Caki2 (cell line): ENCODE results near the gene SYTL3. TPM values are rescaled to one million over a fixed set of nuclear protein-coding genes. Genes with fewer than 3 reads are reported as not detected.

ENCODE experiments used
- DNase-seq: peaks from one replicate; pipeline ENCODE4 v3.0.0-alpha.2; 2015; ENCODE audit warnings: low read depth
- in situ Hi-C: cut with HindIII; loops from 2 replicates; pipeline ENCODE4 v1.10.0; 2016; ENCODE audit warnings: low sequenced_read_pairs, low pct_unique_long_range_greater_than_20kb, mixed read lengths
- total RNA-seq: library from RNA; depleted of rRNA; stranded (reverse); fragments of >200 nt; shearing (Covaris generic); gene quantifications from 2 replicates; pipeline ENCODE4 v1.2.3, GENCODE V29; 2014; ENCODE audit warnings: low replicate concordance

The SYTL3 gene
- total RNA-seq, 1 experiment from 2014 or later = 24.3 TPM

DNA sequence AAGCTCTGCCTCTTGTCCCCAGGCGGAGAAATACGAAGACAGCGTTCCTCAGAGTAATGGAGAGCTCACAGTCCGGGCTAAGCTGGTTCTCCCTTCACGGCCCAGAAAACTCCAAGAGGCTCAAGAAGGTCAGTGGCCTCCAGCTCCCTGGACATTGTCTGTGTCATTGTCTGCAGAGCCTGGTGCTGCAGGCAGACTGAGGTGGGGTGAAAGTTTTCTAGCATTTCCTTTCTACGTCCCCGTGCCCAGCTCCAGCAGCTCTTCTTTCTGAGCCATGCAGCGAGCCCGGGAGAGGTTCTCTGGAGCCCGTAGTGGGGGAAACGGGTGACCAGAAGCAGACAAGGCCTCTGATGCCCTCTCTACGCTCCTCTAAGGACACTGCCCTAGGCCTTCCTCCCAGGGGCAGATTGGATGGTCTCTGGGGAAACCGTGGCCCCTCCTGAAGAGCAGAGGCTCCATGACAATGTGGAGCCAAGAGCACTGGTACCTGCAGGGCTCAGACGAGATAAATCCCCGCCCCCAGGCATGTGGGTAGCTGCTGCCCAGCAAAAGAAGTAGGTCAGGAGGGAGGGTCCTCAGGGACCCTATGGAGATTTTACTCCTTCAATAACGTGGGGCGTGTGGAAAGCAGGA, 110.9 kb downstream of the SYTL3 start:
- in situ Hi-C loops = no loop called here
- DNase-seq = no peak

GRCh38 chr6:158761746-158762145, 111.9 kb downstream of the SYTL3 start:
- in situ Hi-C loops = no loop called here
- no peak for DNase-seq

DNA sequence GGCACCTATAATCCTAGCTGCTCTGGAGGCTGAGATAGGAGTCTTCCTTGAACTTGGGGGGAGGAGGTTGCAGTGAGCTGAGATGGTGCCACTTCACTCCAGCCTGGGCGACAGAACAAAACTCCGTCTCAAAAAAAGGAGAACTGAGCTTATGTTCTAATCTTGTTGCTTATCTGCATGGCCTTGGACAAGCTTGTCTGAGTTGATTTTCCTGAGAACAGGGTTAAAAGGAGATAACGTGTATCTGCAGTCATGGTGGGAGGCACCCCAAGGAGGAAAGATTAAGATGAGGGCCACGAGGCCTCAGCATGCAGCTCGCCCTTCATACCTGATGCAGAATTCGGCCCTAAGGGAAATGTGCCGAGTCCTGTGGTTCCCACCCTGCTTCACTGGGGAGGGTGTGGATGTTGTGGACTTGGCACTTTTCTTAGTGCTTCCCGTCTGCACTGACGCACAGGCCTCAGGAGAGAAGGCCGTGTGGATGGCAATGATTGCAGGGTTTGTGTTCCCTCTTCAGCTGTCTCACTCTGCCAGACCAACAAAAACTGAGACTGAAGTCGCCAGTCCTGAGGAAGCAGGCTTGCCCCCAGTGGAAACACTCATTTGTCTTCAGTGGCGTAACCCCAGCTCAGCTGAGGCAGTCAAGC, 113.1 kb downstream of the SYTL3 start:
- no peak for DNase-seq
- in situ Hi-C loops = no loop called here

DNA sequence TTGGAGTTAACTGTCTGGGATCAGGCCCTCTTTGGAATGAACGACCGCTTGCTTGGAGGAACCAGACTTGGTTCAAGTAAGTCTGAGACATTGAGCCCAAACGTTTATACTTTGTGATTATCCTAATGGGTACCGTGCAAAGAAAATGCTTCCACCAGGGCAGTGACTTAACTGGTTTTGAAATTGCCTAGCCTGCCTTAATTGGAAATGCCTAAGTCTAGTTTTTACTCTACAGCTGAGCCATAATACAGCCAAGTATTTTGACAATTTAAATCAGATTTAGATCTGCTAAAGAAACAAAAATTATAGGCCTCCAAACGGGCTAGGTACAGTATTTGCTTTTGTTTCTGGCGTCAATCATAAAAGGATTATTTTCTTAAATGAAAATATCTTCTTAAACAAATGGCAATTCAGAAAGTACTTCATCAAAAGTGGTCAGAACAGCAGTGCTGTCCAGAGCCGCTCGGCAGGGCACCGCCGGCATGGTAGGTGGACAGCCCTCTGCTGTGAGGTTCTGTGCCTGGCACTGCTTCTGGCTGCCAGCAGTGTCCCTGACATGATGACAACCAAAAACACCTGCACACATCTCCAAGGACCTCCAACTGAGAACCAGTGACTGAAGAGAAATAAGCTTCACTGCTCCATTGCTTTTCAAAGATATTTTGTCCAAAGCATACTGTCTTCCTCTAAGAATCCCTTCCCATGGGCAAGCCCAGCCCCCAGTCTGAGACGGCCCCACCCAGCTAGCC, 113.8 kb downstream of the SYTL3 start:
- in situ Hi-C loops = no loop called here

GRCh38 chr6:158764183-158764849, 114.5 kb downstream of the SYTL3 start:
- no peak for DNase-seq
- in situ Hi-C loops = no loop called here

More for the DNA sequence above, 113.8 kb downstream of the SYTL3 start:
- DNase-seq = no peak

- in situ Hi-C loops = no loop called here
These were observed 115.1 kb downstream of the SYTL3 start for GRCh38 chr6:158764926-158765325.

GRCh38 chr6:158765499-158766068, 115.7 kb downstream of the SYTL3 start:
- in situ Hi-C loops = no loop called here

More at GRCh38 chr6:158764926-158765325, 115.1 kb downstream of the SYTL3 start:
- no peak for DNase-seq

DNA sequence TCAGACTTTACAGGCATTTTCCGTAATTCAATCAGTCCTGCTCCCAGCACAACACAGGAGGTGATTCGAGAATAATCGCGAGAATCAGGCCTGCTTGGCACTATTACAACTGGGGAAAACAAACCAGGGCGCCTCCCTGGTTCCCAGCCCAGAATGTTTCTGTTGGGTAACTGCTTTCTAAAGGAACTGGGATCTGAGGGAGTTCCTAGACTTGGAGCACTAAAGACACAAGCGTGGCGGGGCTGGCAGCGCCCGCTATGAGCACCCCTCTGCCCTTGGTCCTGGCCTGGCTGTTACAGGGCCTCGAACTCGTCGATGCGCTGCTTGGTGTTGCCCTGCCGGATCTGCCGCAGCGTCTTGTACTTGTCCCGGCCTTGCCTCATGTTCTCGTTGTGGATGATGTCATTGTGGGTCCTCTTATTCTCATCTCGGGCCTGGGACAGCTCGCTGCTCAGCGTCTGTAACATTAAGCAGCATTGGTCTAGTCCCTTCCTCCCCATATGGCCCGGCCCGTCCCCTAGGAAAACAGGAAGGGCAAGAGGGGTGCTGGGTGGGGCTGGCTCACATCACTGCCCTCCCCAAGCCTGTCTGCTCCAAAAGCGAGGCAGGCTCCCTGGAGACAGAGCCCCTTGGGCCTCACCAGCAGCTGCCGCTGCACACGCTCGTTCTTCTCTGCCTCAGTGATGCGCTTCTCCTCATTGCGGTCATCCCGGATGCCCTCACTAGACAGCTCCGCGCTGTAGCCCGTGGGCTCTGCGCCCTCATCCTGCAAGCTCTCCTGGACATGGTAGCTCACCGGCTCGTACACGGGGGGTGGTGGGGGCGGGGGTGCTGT, 117.0 kb downstream of the SYTL3 start:
- in situ Hi-C loops = no loop called here
- no peak for DNase-seq

More at GRCh38 chr6:158765499-158766068, 115.7 kb downstream of the SYTL3 start:
- DNase-seq = no peak

GRCh38 chr6:158767709-158768108, 117.9 kb downstream of the SYTL3 start:
- no peak for DNase-seq
- in situ Hi-C loops = no loop called here

DNA sequence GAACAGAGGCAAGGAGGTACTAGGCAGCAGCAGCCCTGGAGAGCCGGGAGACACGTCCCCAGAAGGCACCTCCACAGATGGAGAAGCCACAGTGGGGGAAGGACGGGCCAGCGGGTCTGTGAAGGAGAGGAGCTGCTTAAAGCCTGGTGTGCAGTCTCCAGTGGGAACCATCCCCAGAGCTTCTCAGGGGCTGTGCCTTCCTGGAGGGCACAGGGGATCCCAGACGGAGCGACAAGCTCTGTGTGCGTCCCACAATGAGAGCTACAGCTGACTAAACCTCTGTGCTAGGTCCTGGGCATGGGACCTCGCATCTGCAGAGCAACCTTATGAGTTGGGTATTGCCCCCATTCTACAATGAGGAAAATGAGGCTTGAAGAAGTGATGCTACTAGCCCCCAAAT, 118.6 kb downstream of the SYTL3 start:
- no peak for DNase-seq
- in situ Hi-C loops = no loop called here

GRCh38 chr6:158769234-158769770, 119.4 kb downstream of the SYTL3 start:
- in situ Hi-C loops = no loop called here
- DNase-seq = no peak

DNA sequence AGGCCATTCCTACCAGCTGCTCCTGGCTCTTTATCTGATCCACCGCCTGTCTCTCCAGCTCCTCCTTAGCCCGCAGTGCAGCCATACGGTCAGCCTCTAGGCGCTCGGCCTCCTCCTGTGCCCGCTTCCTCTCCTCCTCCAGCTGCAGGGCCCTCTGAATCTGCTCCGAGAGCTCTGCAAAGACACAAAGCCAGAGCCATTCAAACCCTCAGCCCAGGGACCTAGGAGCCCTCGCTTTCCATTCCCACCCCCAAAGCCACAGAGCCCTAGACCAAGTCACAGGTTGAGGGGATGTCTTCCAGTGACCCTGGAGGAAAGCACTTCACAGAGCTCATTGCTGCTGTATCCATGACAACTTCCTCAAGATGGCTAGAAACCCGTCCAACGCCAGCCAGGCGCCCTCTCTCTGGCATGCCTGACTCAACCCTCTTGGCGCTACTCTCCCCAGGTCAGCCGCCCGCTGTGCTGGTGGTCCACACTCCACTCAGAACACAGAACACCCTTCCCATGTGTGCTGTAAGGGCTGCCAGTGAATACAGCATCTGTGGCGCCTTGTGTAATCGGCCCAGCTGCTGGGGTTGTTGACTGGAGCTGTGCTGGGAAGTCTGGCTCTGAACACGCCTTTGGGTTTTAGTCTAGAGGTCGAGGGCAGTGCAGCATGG, 120.0 kb downstream of the SYTL3 start:
- in situ Hi-C loops = no loop called here
- DNase-seq = no peak

- in situ Hi-C loops = no loop called here
- DNase-seq = no peak
These were observed 120.9 kb downstream of the SYTL3 start for GRCh38 chr6:158770533-158771330.

DNA sequence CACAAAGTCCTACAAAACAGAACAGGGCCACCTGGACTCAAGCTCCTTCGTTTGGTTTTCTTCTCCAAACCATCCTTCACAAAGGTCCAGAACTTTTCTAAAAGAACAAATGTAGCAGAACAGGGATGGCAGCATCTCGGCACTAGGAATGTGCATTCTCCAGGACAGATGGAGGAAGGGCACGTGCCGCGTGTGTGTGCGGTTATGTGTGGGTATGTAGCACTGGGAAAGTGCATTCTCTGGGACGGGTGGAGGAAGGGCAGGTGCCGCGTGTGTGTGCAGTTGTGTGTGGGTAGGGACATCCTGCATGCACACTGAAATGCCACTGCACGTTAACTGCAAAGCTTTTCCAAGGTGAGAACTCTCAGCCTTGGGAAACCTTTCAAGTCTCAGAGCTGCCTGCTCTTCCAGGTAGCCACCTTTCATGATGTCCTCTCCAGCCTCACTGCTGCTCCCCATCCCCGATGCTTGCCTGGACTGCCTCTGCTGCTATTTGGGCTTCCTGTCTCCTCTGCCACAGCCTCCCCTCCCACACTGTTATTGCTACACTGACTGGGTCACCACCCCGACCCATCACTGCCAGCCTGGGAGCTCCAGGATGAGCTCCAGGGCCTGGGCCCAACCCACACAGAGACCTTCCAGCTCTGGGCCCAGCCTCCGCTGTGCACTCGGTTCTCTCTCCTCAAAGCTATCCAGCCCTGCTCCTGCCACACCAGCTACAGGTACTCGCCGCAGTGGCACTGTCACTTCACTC, 121.7 kb downstream of the SYTL3 start:
- in situ Hi-C loops = no loop called here

GRCh38 chr6:158772172-158772571, 122.3 kb downstream of the SYTL3 start:
- in situ Hi-C loops = no loop called here
- DNase-seq = no peak

More for the DNA sequence above, 121.7 kb downstream of the SYTL3 start:
- no peak for DNase-seq
